Upper lobe of left lung (tissue), 6 donors: ENCODE data around the gene SERGEF. TPM values are rescaled to one million over a fixed set of nuclear protein-coding genes. Genes with fewer than 3 reads are reported as not detected.
A peak's percentile ranks its signal among the peaks of the same experiment; 100 is the strongest.

Experiments
- ATAC-seq, 2 donors: fragments of 200-7000 bp; cut with Tn5 transposase; one replicate each; pipeline ENCODE4 v1.9.1; 2022; ENCODE audit warnings: mild to moderate bottlenecking in 2 of 2, moderate library complexity in 2 of 2; ENCODE audit not compliant: low FRiP score in 2 of 2
- DNase-seq, 2 donors: peaks; one replicate each; pipeline ENCODE4 v3.0.0-alpha.2; 2019 to 2020
- H3K27ac ChIP-seq, 4 donors: fragments of 200-600 bp; sonication (generic); one replicate each; pipeline ENCODE4 v1.5.1; 2016 to 2019
- H3K27me3 ChIP-seq, 4 donors: fragments of 200-600 bp; sonication (generic); one replicate each; pipeline ENCODE4 v1.5.1; 2017 to 2019
- H3K36me3 ChIP-seq, 4 donors: fragments of 200-600 bp; sonication (generic); one replicate each; pipeline ENCODE4 v1.5.1; 2016 to 2019
- H3K4me1 ChIP-seq, 4 donors: fragments of 200-600 bp; sonication (generic); one replicate each; pipeline ENCODE4 v1.5.1; 2018 to 2019
- H3K4me3 ChIP-seq, 4 donors: fragments of 200-600 bp; sonication (generic); one replicate each; pipeline ENCODE4 v1.5.1; 2017 to 2019; ENCODE audit warnings: mild to moderate bottlenecking in 2 of 4, moderate library complexity in 1 of 4
- H3K9me3 ChIP-seq, 4 donors: fragments of 200-600 bp; sonication (generic); one replicate each; pipeline ENCODE4 v1.5.1; 2018 to 2019
- EP300 ChIP-seq, 4 donors: sonication (generic); formaldehyde crosslinking; IDR thresholded peaks; one replicate each; pipeline ENCODE4 v1.5.1; 2017; ENCODE audit warnings: antibody characterized with exemption in 4 of 4, control low read depth in 2 of 4
- POLR2A ChIP-seq, 4 donors: fragments of 450-650 bp; IDR thresholded peaks; one replicate each; pipeline ENCODE4 v1.5.1; 2016 to 2017; ENCODE audit warnings: antibody characterized with exemption in 4 of 4, mild to moderate bottlenecking in 2 of 4
- POLR2AphosphoS5 ChIP-seq, 2 donors: sonication (generic); formaldehyde crosslinking; IDR thresholded peaks; one replicate each; pipeline ENCODE4 v1.5.1; 2017; ENCODE audit warnings: antibody characterized with exemption in 2 of 2
- WGBS, 2 donors: methylation state at CpG; one replicate each; pipeline ENCODE4 v1.1.5; 2017 to 2018; 5-methylcytosine and 5-hydroxymethylcytosine counted together
- total RNA-seq, 6 donors: library from RNA; depleted of rRNA in 4 of 6; stranded (reverse); fragments of >200 nt in 4 of 6; gene quantifications; one replicate each; pipeline versions ENCODE4 v1.1.0 to v1.2.1, GENCODE V29; 2016 to 2021
- TF ChIP-seq, protein P1 (sequence below), 6 experiments: fragments of 450-650 bp in 4 of 6; fragments of 200-600 bp in 2 of 6; sonication (generic) in 2 of 6; IDR thresholded peaks; one replicate each; pipeline ENCODE4 v1.5.1; 2016 to 2019; ENCODE audit warnings: antibody characterized with exemption in 6 of 6
- donor health status: DM: no; HTN: no; CAD: no; lungs with moderate emphysema.
- donor health status: DM: no; HTN: yes; CAD: no; lungs with severe emphysema.

SERGEF gene
- 10 to 100 TPM; 21.7 to 40.5 (median 34.8) TPM for total RNA-seq

GRCh38 chr11:18012906-18013781, at the start of gene SERGEF:
Gene SERGEF (minus strand): TSS chr11:18013047. CDS start chr11:18013010, 37 bp downstream.
- no peaks in the 10 kb centered on the region for H3K36me3 ChIP-seq
- 0 to 1% methylated on average over 49 of the region's 93 CpGs for WGBS, 2 donors
- H3K27ac ChIP-seq: peak within 1 kb of the TSS; percentile 76 to 90 (median 85)
- peak within 1 kb of the TSS; percentile 58 to 73 (median 68) for H3K4me3 ChIP-seq
- DNase-seq: peak; percentile 98 to 99
- no peaks in the 10 kb centered on the region for H3K9me3 ChIP-seq
- TF ChIP-seq POLR2A (IDR thresholded peaks at IDR 0.05) (peak in 3 of 4 donors; percentile 59 to 91 (median 88)), EP300 (IDR thresholded peaks at IDR 0.05) (no peak), POLR2AphosphoS5 (IDR thresholded peaks at IDR 0.05) (peak; percentile 84 to 87)
- TF ChIP-seq, protein P1, sequence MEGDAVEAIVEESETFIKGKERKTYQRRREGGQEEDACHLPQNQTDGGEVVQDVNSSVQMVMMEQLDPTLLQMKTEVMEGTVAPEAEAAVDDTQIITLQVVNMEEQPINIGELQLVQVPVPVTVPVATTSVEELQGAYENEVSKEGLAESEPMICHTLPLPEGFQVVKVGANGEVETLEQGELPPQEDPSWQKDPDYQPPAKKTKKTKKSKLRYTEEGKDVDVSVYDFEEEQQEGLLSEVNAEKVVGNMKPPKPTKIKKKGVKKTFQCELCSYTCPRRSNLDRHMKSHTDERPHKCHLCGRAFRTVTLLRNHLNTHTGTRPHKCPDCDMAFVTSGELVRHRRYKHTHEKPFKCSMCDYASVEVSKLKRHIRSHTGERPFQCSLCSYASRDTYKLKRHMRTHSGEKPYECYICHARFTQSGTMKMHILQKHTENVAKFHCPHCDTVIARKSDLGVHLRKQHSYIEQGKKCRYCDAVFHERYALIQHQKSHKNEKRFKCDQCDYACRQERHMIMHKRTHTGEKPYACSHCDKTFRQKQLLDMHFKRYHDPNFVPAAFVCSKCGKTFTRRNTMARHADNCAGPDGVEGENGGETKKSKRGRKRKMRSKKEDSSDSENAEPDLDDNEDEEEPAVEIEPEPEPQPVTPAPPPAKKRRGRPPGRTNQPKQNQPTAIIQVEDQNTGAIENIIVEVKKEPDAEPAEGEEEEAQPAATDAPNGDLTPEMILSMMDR (IDR thresholded peaks at IDR 0.05): peak in 4 of 6 experiments; percentile 11 to 75 (median 40)
- ATAC-seq: peak; percentile 98 to 99
- H3K4me1 ChIP-seq: peaks cover 6 to 17% (median 7%) of the 10 kb centered on the region in 4 donors
- no peaks in the 10 kb centered on the region for H3K27me3 ChIP-seq

DNA sequence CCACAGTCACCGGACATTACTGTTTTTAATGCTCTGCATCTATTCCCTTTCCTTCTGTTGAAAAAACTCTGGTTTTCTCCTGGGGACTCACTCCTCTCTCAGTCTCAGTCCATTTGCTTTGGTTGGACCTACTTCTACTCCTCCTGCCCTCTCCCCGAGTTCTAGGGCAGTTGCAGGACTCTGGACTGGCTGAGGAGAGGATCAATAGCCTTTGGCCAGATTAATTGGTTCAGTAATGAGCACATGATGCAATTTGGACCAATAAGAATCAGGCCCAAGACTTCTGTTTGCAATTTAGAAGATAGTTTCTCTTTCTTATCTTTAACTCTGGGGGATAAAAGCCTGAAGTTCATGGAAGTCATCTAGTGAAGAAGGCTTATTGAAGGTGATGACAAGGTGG, 48.5 kb upstream of the SERGEF start:
- no peak for TF ChIP-seq POLR2A (IDR thresholded peaks at IDR 0.05)
- TF ChIP-seq EP300 (IDR thresholded peaks at IDR 0.05): no peak
- no peaks in the 10 kb centered on the region for H3K27me3 ChIP-seq
- no peak overlapping the region for H3K4me3 ChIP-seq
- no peaks in the 10 kb centered on the region for H3K9me3 ChIP-seq
- H3K27ac ChIP-seq: no peak overlapping the region
- H3K36me3 ChIP-seq: no peaks in the 10 kb centered on the region
- H3K4me1 ChIP-seq: no peaks in the 10 kb centered on the region
- WGBS, 2 donors: 85 to 91% methylated on average over 2 of the region's 2 CpGs
- DNase-seq: no peak
- no peak for ATAC-seq

DNA sequence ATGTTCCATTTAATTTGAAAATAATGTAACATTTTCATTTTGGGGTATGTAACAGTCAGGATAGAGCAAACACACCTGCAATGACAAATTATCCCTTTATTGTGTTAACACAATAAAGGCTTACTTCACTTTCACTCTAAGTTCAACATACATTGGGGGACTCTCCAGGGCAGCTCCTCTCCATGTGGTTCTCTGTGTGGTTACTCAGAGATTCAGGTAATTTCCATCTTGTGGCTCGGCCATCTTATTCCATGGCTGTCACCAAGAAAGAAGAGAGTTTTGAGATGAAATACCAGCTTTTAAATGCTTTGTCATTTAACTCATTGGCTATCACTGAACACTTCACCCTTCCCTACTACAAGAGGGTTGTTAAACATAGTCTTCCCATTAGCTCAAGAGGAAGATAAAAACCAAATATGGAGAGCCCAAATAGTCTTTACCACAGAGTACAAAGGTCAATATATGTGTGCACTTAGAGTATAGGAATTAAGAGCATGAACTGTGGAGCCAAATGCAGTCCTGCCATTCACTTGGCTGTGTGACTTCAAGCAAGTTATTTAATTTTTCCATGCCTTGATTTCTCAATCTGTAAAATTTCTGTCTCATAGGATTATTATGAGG, 43.8 kb upstream of the SERGEF start:
- ATAC-seq (no peak), DNase-seq (no peak)
- H3K9me3 ChIP-seq: no peaks in the 10 kb centered on the region
- H3K4me1 ChIP-seq: no peaks in the 10 kb centered on the region
- no peaks in the 10 kb centered on the region for H3K27me3 ChIP-seq
- TF ChIP-seq POLR2A (IDR thresholded peaks at IDR 0.05) (no peak), POLR2AphosphoS5 (IDR thresholded peaks at IDR 0.05) (no peak), EP300 (IDR thresholded peaks at IDR 0.05) (no peak)
- TF ChIP-seq, protein P1 (IDR thresholded peaks at IDR 0.05): no peak
- no peak overlapping the region for H3K27ac ChIP-seq
- H3K36me3 ChIP-seq: no peaks in the 10 kb centered on the region
- no peak overlapping the region for H3K4me3 ChIP-seq
- WGBS, 2 donors: 81 to 82% methylated on average over 1 of the region's 1 CpG

DNA sequence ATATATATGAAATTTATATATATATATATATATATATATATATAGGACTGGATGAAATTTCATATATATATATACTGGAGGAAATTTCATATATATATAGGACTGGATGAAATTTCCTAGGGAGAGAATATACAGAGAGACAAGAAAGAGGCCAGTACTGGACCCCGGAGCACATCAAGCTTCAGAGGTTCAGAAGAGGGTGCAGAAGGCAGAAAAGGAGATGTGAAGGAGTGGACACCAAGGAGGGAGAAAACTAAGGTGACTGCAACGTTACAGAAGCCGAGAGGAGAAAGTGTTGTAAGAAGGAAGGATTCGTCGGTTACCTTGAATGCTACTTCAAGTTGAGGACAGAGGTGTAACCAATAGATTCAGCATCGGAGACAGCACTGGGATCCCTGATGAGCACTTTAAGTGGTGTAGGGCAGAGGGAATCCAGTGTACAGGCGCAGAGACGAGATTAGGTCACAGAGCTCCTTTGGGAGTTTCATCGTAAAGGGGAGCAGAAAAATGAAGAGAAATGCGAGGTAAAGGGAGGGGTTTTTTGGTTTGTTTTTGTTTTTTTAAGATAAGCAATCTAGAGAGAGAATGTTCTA, 41.8 kb upstream of the SERGEF start:
- ATAC-seq: no peak
- H3K4me1 ChIP-seq: no peaks in the 10 kb centered on the region
- no peak overlapping the region for H3K4me3 ChIP-seq
- no peaks in the 10 kb centered on the region for H3K36me3 ChIP-seq
- WGBS, 2 donors: 86 to 88% methylated on average over 10 of the region's 10 CpGs
- no peaks in the 10 kb centered on the region for H3K9me3 ChIP-seq
- H3K27ac ChIP-seq: no peak overlapping the region
- no peaks in the 10 kb centered on the region for H3K27me3 ChIP-seq
- no peak for DNase-seq
- TF ChIP-seq, protein P1 (IDR thresholded peaks at IDR 0.05): no peak
- TF ChIP-seq POLR2AphosphoS5 (IDR thresholded peaks at IDR 0.05) (no peak), POLR2A (IDR thresholded peaks at IDR 0.05) (no peak), EP300 (IDR thresholded peaks at IDR 0.05) (no peak)

GRCh38 chr11:18050848-18051247, 38.0 kb upstream of the SERGEF start:
- no peak overlapping the region for H3K4me3 ChIP-seq
- TF ChIP-seq, protein P1 (IDR thresholded peaks at IDR 0.05): no peak
- TF ChIP-seq POLR2AphosphoS5 (IDR thresholded peaks at IDR 0.05) (no peak), EP300 (IDR thresholded peaks at IDR 0.05) (no peak), POLR2A (IDR thresholded peaks at IDR 0.05) (no peak)
- peaks cover 3 to 7% (median 5%) of the 10 kb centered on the region in 4 donors for H3K4me1 ChIP-seq
- H3K36me3 ChIP-seq: no peaks in the 10 kb centered on the region
- ATAC-seq (no peak), DNase-seq (no peak)
- no peaks in the 10 kb centered on the region for H3K9me3 ChIP-seq
- H3K27ac ChIP-seq: no peak overlapping the region
- H3K27me3 ChIP-seq: peaks cover 0 to 4% (median 0%) of the 10 kb centered on the region in 4 donors
- 56 to 68% methylated on average over 2 of the region's 2 CpGs for WGBS, 2 donors
